ENCODE measurements around the gene GPALPP1.

GPALPP1 gene

DNA sequence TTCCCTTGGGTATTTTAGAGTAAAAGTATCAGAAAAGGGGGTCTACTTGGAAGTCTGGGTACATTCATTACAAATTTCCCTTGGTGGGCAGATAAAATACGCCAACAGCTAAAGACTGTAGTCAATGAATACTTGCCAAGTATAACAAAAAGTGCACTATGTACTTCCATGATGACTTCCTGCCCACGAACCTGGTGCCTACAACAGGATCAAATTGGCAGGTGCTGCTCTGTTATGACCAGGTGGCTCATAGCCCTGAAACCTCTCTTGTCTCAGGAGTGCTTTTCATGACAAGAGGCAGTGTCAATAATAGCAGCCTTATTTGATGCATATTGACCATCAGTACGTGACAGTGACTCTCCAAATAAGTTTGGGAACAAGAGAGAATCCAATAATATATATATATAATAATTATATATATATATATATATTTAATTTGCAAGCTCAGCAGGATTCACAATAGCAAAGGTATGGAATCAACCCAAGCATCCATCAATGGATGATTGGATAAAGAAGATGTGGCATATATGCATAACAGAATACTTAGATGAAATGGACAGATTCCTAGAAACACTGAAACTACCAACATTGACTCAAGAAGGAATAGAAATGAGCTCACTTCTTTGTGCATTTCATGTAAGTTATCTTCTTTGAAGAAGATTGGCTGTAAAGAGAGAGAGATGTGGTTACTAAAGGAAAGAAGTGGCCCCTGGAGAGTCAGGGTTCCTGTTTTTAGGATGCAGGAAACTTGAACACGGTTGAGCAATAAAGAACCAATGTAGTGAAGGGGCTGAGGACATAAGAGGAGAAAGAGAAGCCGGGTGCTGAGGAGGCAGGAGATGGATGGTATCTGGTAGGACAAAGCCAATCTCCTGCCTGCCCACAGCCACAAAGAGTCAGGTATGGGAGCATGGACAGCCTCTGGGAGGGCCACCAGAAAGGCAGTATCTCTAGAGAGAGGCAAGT lies 79.0 kb downstream of the GPALPP1 start:
- ATAC-seq (no peak), DNase-seq (ENCODE audit: low spot score in 2 of 2) (no peak)
- no peak overlapping the region for H3K4me3 Mint-ChIP-seq
- no peaks in the 10 kb centered on the region for H3K36me3 Mint-ChIP-seq
- no peaks in the 10 kb centered on the region for H3K4me1 Mint-ChIP-seq
- H3K27ac Mint-ChIP-seq, result no peak overlapping the region
- no peaks in the 10 kb centered on the region for H3K9me3 Mint-ChIP-seq

DNA sequence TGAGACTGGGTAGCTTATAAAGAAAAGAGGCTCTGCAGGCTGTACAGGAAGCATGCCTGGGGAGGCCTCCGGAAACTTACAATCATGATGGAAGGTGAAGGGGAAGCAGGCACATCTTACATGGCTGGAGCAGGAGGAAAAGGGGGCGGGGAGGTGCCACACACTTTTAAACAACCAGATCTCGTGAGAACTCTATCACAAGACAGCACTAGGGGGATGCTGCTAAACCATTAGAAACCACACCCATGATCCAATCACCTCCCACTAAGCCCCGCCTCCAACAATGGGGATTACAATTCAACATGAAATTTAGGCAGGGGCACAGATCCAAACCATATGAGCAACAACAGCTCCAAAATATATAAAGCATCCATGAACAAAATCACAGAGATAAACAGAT lies 84.5 kb downstream of the GPALPP1 start:
- Mint-ChIP-seq H3K4me1 (no peaks in the 10 kb centered on the region), H3K27ac (no peak overlapping the region), H3K9me3 (no peaks in the 10 kb centered on the region), H3K4me3 (no peak overlapping the region), H3K36me3 (no peaks in the 10 kb centered on the region)
- no peak for ATAC-seq
- DNase-seq (ENCODE audit: low spot score in 2 of 2), result no peak

DNA sequence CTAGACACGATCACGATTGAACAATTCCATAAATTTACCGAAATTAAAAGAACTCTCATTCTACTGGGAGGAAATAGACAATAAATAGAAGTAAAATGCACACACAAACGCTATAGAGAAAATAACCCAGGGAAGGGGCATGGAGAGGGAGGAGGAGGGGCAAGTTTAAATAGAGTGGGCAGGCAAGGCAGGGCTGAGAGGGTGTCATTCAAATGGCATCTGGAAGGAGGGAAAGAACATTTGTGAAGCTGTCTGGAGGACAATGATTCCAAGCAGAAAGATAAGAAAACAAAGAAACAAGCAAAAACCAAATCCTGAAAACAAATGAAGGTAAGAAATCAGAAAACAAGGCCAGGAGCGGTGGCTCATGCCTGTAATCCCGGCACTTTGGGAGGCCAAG lies 85.4 kb downstream of the GPALPP1 start:
- H3K9me3 Mint-ChIP-seq, result no peaks in the 10 kb centered on the region
- H3K27ac Mint-ChIP-seq, result no peak overlapping the region
- H3K36me3 Mint-ChIP-seq, result no peaks in the 10 kb centered on the region
- ATAC-seq, result no peak
- DNase-seq (ENCODE audit: low spot score in 2 of 2), result no peak
- no peaks in the 10 kb centered on the region for H3K4me1 Mint-ChIP-seq
- H3K4me3 Mint-ChIP-seq, result no peak overlapping the region

- Mint-ChIP-seq H3K9me3 (no peaks in the 10 kb centered on the region), H3K4me1 (no peaks in the 10 kb centered on the region), H3K4me3 (no peak overlapping the region), H3K27ac (no peak overlapping the region), H3K36me3 (no peaks in the 10 kb centered on the region)
- ATAC-seq, result no peak
- DNase-seq (ENCODE audit: low spot score in 2 of 2), result no peak
Measured at GRCh38 chr13:45078003-45078402, 88.7 kb downstream of the GPALPP1 start.
